Ramos (cell line): ENCODE results near the gene MAMDC2.
"Not testable (repeated sequence)": the region's sequence is repeated elsewhere in the genome, so short reads cannot be mapped to it uniquely, and the experiment has no call there.

ENCODE experiments used
- in situ Hi-C: fragments of 300-500 bp; cut with MboI; formaldehyde crosslinking; loops from one replicate; pipeline ENCODE4 v1.14.3; 2022; ENCODE audit warnings: low sequenced_read_pairs; ENCODE audit not compliant: unreplicated experiment

Gene MAMDC2

DNA sequence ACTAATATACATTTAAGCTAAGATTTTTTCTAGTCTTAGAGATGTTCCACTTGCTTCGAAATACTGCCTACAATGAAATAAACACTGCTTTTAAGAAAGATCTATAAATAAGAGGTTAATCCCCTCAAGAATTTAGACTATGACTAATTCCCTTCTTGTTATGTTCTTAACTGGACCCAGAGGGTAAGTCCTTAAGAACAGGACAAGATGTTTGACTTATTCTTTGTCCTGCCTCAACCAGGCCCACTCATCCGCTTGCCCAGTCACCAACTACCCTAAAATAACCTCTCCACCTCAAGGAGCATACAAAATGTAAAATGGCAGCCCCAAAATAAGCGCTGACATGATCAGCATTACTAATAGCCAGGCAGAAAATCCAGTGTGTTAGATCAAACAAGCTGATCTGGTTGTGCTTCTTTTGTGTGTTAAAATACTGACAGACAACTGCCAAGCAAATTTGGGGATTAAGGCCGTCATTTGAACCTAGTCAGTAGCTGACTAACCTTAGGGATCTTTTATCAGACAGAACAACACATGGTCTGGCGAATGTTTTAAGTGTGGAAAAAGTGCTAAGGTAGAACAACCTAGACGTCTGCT is 121.5 kb downstream of the MAMDC2 start:
- in situ Hi-C loops: no loop called here

DNA sequence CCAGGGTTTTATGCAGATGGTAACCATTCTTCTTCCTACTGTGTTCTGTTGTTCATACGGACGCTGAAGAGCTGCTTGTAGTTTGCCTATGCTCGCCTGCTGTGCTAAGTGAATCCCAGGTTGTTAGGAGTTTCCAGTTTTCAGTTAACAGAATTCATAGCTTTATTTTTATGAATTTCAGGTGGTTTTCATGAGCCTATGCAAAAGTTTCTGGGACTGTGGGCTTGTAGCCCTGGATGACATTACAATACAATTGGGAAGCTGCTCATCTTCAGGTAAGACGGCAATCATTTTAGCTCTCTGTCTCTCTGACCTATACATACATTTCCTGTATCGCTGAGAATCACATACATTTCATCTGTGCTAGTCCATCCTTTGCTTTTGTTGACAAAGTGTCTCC is 124.9 kb downstream of the MAMDC2 start:
- in situ Hi-C loops: no loop called here

DNA sequence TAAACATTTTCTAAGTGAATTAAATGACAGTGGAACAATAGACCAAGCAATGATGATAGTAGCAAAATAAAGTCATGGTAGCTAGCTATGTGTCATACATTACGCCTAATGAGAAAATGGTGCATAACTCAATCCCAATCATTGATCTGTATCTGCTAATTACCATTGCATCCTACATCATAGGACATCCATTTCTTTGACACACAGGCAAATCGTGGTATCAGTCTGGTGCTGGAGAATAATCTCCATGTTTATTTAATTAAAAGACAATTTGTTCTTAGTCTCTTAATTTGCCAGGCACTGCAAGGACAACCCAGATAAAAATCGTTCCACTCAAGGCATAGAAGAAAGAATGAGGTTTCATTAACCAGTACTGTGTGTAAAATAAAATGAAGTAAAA is 125.6 kb downstream of the MAMDC2 start:
- in situ Hi-C loops: no loop called here

DNA sequence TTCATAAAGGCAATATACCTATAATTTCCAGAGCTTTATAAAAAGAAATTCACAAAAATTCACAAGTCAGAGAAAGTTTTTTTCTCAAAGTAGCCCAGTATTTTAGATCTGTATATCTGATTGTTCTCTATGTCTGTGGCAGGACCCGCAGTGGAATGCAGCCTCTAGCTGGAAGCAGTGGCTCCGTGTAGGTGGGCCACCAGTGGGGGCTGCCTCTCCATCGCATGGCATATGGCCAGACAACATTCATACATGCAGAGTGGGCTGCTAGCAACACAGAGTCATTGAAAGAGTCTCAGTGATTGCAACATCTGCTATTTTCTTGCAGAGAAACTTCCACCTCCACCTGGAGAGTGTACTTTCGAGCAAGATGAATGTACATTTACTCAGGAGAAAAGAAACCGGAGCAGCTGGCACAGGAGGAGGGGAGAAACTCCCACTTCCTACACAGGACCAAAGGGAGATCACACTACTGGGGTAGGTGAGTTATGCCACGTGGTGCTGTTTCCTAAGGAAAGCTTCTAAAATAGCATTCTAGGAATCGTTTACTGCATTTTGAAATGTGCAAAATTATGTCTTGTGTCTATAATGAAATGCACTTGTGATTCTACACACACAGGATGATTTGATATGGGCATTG is 126.6 kb downstream of the MAMDC2 start:
- in situ Hi-C loops: no loop called here

DNA sequence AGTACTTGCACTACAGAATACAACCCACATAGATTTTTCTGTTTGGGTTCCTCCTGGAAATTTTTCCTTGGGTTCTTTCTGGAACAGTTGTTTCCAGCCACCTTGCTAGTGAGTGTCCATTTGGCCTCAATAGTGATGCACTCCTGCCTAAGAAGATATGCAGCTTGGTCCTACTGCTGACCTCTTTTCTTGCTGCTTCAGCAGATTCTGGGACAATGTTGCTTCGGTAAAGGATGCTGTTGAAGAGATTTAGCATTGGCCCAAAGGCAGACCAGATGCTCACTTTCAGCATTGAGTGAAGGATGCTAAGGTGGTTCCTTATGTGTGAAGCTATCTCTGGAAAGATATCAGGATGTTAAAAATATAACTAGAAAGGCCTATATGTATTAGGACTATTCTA is 128.9 kb downstream of the MAMDC2 start:
- in situ Hi-C loops: no loop called here

DNA sequence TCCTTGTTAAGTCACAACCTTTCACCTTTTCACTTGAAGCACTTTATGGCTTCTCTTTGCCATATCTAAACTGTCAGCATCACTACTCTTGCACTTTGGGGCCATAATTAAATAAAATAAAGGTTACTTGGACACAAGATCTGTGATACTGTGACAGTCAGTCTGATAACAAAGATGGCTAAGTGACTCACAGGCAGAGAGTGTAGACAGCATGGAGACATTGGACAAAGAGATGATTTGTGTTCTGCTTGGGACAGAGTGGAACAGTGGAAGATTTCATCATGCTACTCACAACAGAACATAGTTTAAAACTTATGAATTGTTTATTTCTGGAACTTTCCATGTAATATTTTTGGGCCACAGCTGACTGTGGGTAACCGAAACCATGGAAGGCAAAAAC is 133.5 kb downstream of the MAMDC2 start:
- in situ Hi-C loops: no loop called here

DNA sequence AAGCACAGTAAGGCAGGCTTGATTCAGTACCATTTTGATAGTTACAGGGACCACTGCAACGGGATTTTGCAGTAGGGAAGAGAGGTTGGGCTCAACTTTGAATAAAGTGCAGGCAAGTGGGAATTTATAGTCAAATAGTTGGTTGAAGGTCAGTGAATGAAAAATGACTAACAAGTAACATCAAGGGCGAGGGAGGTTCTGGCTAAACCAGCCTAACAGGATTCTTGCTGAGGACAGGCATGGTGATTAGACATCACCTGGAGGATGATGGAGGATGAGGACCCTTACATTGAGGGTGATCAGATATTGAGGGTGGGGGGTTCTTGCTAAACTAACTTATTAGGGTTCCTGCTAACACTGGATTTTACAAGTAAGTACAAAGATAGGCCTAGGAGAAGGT is 149.1 kb downstream of the MAMDC2 start:
- in situ Hi-C loops: no loop called here

DNA sequence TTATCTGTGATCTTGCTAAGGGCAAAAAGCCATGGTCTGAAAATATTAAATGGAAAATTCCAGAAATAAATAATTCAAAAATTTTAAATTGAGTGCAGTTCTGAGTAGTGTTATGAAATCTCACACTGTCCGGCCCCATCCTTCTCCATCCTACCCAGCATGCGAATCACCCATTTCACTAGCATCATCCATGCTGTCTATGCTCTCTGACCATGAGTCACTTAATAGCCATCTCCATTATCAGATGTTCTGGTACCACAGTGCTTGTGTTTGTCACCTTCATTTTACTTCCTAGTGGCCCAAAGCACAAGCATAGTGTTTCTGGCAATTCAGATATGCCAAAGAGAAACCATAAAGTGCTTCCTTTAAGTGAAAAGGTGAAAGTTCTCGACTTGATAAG is 151.8 kb downstream of the MAMDC2 start:
- in situ Hi-C loops: no loop called here

DNA sequence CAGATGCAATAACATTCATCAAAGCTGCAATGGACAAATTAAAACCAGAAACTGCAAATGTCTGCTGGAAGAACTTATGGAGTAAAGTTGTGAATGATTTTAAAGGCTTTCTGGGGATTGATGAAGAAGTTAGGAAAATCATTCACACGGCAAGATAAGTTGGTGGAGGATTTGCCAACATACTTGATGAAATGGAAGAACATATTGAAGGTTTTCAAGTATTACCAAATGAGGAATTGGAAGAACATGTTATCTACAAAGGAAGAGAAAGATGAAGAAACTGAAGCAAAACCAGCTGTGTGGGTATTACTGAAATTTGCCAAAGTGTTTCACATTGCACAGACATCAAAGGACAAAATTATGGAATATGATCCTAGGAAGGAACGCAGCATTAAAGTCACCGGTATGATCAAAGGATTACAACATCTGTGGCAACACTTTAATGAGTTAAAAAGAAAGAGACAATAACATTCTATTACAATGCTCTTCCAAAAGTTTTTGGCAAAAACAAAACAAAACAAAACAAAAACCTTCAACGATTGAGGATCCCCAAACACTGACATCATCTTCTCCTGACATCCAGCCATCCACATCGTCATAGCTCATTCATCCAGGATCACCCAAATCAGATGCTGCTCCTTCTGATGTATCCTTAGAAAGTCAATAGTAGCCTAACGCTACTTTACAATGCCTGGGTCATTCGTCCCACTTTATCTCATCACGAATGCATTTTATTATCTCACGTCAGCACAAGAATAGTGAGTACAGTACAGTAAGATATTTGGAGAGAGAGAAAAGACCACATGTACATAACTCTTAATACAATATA is 153.8 kb downstream of the MAMDC2 start:
- in situ Hi-C loops: no loop called here

DNA sequence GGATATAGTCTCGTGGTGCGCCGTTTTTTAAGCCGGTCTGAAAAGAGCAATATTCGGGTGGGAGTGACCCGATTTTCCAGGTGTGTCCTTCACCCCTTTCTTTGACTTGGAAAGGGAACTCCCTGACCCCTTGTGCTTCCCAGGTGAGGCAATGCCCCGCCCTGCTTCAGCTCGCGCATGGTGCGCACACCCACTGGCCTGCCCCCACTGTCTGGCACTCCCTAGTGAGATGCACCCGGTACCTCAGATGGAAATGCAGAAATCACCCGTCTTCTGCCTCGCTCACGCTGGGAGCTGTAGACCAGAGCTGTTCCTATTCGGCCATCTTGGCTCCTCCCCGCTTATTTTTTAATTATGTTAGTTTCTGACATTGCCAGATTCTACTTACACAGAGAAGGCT is 161.1 kb downstream of the MAMDC2 start:
- in situ Hi-C loops: not testable (repeated sequence)

DNA sequence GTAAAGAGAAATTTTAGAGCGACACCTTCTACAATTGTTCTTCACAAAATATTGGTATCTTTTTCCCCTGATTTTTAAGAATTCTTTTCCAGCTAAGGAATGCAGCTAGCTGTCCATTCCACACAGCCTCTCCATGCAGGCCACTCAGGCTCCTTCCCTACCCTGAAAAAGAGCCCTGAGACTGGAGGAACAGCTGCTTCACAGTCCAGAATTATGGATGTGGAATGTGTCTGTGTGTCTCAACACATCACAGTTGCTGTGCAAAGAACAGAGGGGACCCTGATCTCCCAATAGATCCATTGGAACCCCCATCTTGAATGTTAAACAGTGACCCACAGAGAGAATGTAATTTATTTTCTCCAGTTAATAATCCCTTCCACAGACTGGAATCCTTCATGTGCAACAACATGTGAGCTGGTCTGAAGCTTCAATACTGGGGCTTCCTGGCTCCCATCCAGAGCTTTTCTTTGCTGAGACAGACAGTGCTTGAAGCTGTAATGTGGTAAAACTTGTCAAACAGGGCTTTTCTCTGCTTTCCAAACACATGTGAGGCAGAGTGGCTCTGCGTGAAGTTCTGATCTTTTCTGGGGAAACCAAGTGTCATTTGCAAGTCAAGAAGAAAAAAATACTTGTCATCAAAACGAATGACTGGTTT is 161.8 kb downstream of the MAMDC2 start:
- in situ Hi-C loops: no loop called here

DNA sequence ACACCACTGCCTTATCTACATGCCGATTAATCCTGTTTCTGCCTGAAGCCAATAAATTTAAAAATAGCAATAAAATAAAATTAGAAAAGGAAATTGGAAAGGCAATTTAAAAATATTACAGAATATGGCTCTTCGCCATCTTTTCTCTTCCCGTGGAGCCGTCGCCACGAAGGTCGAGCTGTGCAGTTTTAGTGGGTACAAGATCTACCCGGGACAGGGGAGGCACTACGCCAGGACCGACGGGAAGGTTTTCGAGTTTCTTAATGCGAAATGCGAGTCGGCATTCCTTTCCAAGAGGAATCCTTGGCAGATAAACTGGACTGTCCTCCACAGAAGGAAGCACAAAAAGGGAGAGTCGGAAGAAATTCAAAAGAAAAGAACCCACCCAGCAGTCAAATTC is 173.4 kb downstream of the MAMDC2 start:
- in situ Hi-C loops: no loop called here

DNA sequence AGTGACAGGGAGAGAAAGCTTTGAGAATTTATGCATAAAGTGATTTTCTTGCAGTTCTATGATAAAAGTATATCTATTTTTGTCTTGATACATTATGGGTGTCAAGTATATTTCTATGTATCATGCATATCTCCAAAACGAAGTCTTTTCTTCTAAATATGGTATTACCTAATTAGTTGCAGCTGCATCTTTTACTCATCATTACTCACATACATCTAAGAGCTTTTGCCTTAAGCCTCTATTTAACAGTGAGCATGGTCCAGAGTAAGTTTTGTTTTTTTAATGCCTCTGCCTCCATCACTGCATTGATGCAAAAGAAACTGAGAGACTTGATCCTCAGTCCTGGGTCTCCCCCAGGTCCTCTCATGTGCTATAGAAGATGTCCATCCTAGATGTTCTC is 175.1 kb downstream of the MAMDC2 start:
- in situ Hi-C loops: no loop called here

DNA sequence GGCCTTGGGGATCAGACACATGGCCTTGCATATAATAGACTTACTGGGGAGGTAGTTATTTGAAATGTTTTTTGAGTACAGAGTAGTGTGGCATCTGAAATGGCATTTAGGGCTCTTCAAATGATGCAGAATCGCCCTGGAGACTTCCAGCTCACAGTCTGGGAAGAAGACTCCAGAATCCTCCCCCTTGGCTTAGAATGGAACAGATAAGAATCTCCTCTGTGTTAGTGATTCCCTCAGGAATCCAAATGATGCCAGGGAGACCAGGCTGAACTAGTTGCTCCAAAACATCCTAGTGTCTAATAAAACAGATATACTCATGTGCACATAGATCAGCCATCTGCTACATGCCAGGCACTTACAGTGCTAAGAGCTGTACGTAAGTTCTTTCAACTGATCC is 176.6 kb downstream of the MAMDC2 start:
- in situ Hi-C loops: no loop called here

DNA sequence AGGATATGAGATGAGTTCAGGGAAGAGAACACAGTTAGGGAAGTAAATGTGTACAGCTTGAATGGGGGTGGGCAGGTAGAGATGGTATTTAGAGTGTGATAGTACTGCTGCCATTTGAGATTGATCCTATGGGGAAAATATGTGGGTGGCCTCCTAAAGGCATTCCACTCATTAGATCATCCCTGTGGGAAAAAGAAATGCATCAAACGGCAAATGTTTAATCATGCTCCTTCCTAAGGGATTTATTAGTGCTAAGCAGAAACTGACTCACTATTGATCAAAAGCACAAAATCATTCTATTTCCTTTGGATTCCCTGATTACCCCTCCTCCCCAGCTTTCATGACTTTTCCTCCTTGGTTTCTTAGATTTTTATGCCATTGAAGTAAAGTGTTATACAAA is 178.7 kb downstream of the MAMDC2 start:
- in situ Hi-C loops: no loop called here

DNA sequence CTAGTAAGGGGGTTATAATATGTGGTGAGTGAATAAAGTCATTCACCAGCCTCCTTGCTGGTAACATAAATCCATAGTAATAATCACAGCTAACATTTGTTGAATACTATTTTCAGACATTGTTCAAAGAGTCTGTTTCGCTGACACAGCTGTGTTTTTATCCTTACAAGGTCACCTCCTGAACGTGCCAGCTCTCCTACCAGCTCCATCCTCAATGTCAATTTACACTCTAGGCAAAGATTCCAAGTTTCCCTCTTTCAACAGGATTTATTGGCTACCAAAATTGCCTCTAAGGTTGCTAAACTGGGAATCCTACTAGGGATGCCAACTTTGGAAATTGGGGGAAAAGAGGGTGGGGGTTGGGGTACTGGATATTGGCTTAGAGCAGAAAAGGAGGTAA is 184.5 kb downstream of the MAMDC2 start:
- in situ Hi-C loops: no loop called here

DNA sequence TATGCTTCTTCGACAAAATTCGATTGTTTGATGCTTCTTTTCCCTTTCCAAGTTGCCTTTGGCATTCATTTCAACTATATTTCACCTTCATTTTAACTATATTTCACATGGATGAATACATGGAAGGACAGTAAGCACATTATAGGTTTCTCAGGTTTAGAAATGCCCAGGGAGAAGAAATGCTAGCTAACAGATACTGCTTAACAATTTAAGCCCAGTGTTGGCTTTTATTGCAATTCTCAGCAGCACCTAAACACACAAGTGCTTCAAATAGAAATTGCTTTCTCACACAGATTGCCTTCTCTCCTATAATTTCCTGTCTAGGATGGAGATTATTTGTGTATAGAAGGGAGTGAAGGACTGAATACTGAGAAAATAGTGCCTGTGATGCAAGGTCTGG is 185.0 kb downstream of the MAMDC2 start:
- in situ Hi-C loops: no loop called here

DNA sequence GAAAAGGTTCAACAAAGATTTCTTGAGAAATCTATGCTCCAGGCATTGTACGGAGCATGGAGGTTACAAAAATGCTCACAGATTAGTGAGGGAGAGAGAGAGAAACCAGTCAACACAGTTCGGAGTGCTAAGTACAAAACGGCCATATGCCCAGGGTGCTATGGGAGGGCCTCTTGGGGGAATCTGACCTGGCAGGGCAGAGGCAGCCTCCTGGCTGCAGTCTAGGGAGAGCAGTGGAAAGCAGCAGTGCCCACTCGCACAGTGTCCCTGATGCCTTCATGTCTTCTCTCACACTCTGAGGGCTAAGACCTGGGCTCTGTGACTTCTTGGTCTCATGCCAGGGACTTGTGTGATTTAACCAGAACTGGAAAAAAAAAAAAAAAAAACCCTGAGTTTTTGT is 185.4 kb downstream of the MAMDC2 start:
- in situ Hi-C loops: no loop called here

DNA sequence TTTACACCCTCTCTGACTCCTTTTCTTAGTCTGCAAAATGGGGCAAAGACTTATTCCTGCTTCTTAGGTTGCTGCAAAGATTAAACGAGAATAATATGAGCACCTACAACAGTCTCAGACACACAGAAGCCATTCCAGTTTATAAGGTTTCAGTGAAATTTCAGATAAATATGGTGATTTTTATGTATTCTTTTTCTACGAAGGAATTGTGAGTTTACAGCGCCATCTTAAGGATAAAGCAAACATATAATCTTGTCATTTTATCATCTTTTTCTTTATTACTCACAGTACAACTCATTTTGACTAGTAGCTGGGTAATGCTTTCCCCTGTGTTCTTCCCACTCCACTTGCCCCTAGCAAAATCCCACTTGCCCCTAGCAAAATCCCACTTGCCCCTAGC is 185.9 kb downstream of the MAMDC2 start:
- in situ Hi-C loops: no loop called here

DNA sequence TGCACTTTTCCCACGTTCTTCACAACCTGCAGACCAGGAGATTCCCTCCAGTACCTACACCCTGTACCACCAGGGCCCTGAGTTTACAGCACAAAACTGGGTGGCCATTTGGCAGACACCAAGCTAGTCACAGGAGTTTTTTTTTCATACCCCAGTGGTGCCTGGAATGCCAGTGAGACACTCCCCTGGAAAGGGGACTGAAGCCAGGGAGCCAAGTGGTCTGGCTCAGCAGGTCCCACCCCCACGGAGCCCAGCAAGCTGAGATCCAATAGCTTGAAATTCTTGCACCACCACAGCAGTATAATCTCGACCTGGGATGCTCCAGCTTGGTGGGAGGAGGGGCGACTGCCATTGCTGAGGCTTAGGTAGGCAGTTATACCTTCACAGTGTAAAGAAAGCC is 188.8 kb downstream of the MAMDC2 start:
- in situ Hi-C loops: no loop called here

DNA sequence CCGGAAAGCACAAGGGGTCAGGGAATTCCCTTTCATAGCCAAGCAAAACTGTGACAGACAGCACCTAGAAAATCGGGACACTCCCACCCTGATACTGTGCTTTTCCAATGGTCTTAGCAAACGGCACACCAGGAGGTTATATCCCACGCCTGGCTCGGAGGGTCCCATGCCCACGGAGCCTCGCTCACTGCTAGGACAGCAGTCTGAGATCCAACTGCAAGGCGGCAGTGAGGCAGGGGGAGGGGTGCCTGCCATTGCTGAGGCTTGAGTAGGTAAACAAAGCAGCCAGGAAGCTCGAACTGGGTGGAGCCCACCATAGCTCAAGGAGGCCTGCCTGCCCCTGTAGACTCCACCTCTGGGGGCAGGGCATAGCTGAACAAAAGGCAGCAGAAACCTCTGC is 190.6 kb downstream of the MAMDC2 start:
- in situ Hi-C loops: not testable (repeated sequence)
